Measurements from ENCODE around the gene SMR3B. TPM values are rescaled to one million over a fixed set of nuclear protein-coding genes. Genes with fewer than 3 reads are reported as not detected.

The SMR3B gene
- total and polyA plus RNA-seq, 4 donors: not detected

- H3K9me3 ChIP-seq (ENCODE audit: control insufficient read depth in 4 of 4, low read length in 3 of 4): no peaks in the 10 kb centered on the region
- DNase-seq (ENCODE audit: low spot score): no peak
- H3K27me3 ChIP-seq (ENCODE audit: control insufficient read depth in 4 of 4, insufficient read depth in 4 of 4, low read length in 3 of 4): no peaks in the 10 kb centered on the region
- no peak overlapping the region for H3K4me3 ChIP-seq (ENCODE audit: low read depth in 1 of 3, low read length in 3 of 3)
- 78% methylated on average over 5 of the region's 5 CpGs for WGBS
- no peaks in the 10 kb centered on the region for H3K4me1 ChIP-seq (ENCODE audit: control insufficient read depth in 4 of 4, insufficient read depth in 4 of 4, low read length in 3 of 4)
- H3K36me3 ChIP-seq (ENCODE audit: control insufficient read depth in 4 of 4, insufficient read depth in 3 of 4, low read depth in 1 of 4, low read length in 3 of 4): no peaks in the 10 kb centered on the region
- TF ChIP-seq NR2F2 (IDR thresholded peaks at IDR 0.05) (no peak), JUND (IDR thresholded peaks at IDR 0.05) (no peak), FOXA2 (IDR thresholded peaks at IDR 0.05) (no peak), CTCF (IDR thresholded peaks at IDR 0.05; ENCODE audit: low read depth, low read length, missing input control) (no peak), SP1 (IDR thresholded peaks at IDR 0.05) (no peak), REST (IDR thresholded peaks at IDR 0.05) (no peak), HNF4A (conservative IDR thresholded peaks at IDR 0.05) (no peak), EGR1 (IDR thresholded peaks at IDR 0.05; ENCODE audit: low read depth in 2 of 2) (no peak), RXRA (IDR thresholded peaks at IDR 0.05) (no peak), TAF1 (conservative IDR thresholded peaks at IDR 0.05) (no peak), FOXA1 (IDR thresholded peaks at IDR 0.05) (no peak), MAX (IDR thresholded peaks at IDR 0.05) (no peak), ZBTB33 (IDR thresholded peaks at IDR 0.05) (no peak), YY1 (IDR thresholded peaks at IDR 0.05) (no peak)
- H3K27ac ChIP-seq (ENCODE audit: low read depth in 1 of 2, low read length in 2 of 2): no peak overlapping the region
- no peak overlapping the region for H3K9ac ChIP-seq (ENCODE audit: low read depth in 1 of 2, low read length in 2 of 2)
Measured at GRCh38 chr4:70336043-70336442, 46.9 kb upstream of the SMR3B start.

- no peaks in the 10 kb centered on the region for H3K9me3 ChIP-seq (ENCODE audit: control insufficient read depth in 4 of 4, low read length in 3 of 4)
- DNase-seq (ENCODE audit: low spot score): no peak
- TF ChIP-seq EGR1 (IDR thresholded peaks at IDR 0.05; ENCODE audit: low read depth in 2 of 2) (no peak), NR2F2 (IDR thresholded peaks at IDR 0.05) (no peak), ZBTB33 (IDR thresholded peaks at IDR 0.05) (no peak), FOXA1 (IDR thresholded peaks at IDR 0.05) (no peak), JUND (IDR thresholded peaks at IDR 0.05) (no peak), GABPA (IDR thresholded peaks at IDR 0.05 in 1 of 2, conservative IDR thresholded peaks at IDR 0.05 in 1 of 2) (no peak), SP1 (IDR thresholded peaks at IDR 0.05) (no peak)
- H3K27me3 ChIP-seq (ENCODE audit: control insufficient read depth in 4 of 4, insufficient read depth in 4 of 4, low read length in 3 of 4): peaks cover 0 to 3% (median 0%) of the 10 kb centered on the region in 4 donors
- no peak overlapping the region for H3K4me3 ChIP-seq (ENCODE audit: low read depth in 1 of 3, low read length in 3 of 3)
- H3K9ac ChIP-seq (ENCODE audit: low read depth in 1 of 2, low read length in 2 of 2): no peak overlapping the region
- no peaks in the 10 kb centered on the region for H3K4me1 ChIP-seq (ENCODE audit: control insufficient read depth in 4 of 4, insufficient read depth in 4 of 4, low read length in 3 of 4)
- no peaks in the 10 kb centered on the region for H3K36me3 ChIP-seq (ENCODE audit: control insufficient read depth in 4 of 4, insufficient read depth in 3 of 4, low read depth in 1 of 4, low read length in 3 of 4)
- no peak overlapping the region for H3K27ac ChIP-seq (ENCODE audit: low read depth in 1 of 2, low read length in 2 of 2)
- 63% methylated on average over 1 of the region's 1 CpG for WGBS
Measured at GRCh38 chr4:70337886-70338420, 45.0 kb upstream of the SMR3B start.

Data from liver (tissue), 9 donors.